Nephron (organoid): ENCODE results near the gene ZNF14.
A peak's percentile ranks its signal among the peaks of the same experiment; 100 is the strongest.

Experiments
- H3K27ac Mint-ChIP-seq, 3 experiments: 2 replicates each; pipeline ENCODE4 v1.8.0; 2020; ENCODE audit warnings: mixed read lengths in 3 of 3, mild to moderate bottlenecking in 2 of 3, moderate library complexity in 1 of 3
- H3K27me3 Mint-ChIP-seq: 2 replicates; pipeline ENCODE4 v1.8.0; 2021; ENCODE audit warnings: low read depth, mild to moderate bottlenecking, moderate library complexity, mixed read lengths
- H3K36me3 Mint-ChIP-seq: 2 replicates; pipeline ENCODE4 v1.8.0; 2020; ENCODE audit warnings: low read depth, mixed read lengths
- H3K4me1 Mint-ChIP-seq: 2 replicates; pipeline ENCODE4 v1.8.0; 2020; ENCODE audit warnings: mixed read lengths
- H3K4me3 Mint-ChIP-seq, 3 experiments: 2 replicates each; pipeline ENCODE4 v1.8.0; 2020; ENCODE audit warnings: mild to moderate bottlenecking in 3 of 3, mixed read lengths in 3 of 3, moderate library complexity in 2 of 3
- H3K9me3 Mint-ChIP-seq: 2 replicates; pipeline ENCODE4 v1.8.0; 2020; ENCODE audit warnings: mixed read lengths
- CTCF ChIP-seq, 3 experiments: fragments of 200-600 bp; sonication (generic); IDR thresholded peaks; one replicate each; pipeline ENCODE4 v1.5.0; 2021; ENCODE audit warnings: antibody characterized with exemption in 3 of 3; ENCODE audit not compliant: unreplicated experiment in 3 of 3

The ZNF14 gene

GRCh38 chr19:19679176-19680073, 53.5 kb downstream of the ZNF14 start:
- Mint-ChIP-seq H3K4me3 (no peak overlapping the region), H3K36me3 (peaks cover 89% of the 10 kb centered on the region), H3K4me1 (no peaks in the 10 kb centered on the region), H3K27me3 (no peaks in the 10 kb centered on the region), H3K9me3 (peaks cover 60% of the 10 kb centered on the region), H3K27ac (no peak overlapping the region)
- TF ChIP-seq CTCF (IDR thresholded peaks at IDR 0.05; ENCODE audit: unreplicated experiment in 3 of 3), result no peak

- H3K9me3 Mint-ChIP-seq, result peaks cover 50% of the 10 kb centered on the region
- H3K27me3 Mint-ChIP-seq, result no peaks in the 10 kb centered on the region
- no peak overlapping the region for H3K27ac Mint-ChIP-seq
- H3K4me3 Mint-ChIP-seq, result no peak overlapping the region
- H3K4me1 Mint-ChIP-seq, result no peaks in the 10 kb centered on the region
- peaks cover 85% of the 10 kb centered on the region for H3K36me3 Mint-ChIP-seq
- no peak for TF ChIP-seq CTCF (IDR thresholded peaks at IDR 0.05; ENCODE audit: unreplicated experiment in 3 of 3)
These were observed 55.3 kb downstream of the ZNF14 start for GRCh38 chr19:19677579-19677978.

DNA sequence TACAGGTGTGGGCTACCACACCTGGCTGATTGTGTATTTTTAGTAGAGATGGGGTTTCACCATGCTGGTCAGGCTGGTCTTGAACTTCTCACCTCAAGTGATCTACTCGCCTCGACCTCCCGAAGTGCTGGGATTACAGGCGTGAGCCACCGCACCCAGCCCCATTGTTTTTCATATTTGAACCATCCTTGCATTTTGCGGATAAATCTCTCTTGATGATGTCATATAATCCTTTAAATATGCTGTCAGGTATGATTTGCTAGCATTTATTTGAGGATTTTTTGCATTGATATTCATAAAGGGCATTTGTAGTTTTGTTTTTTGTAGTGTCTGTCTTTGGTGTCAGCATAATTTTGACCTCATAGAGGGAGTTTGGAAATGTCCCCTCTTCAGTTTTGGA, 58.6 kb downstream of the ZNF14 start:
- Mint-ChIP-seq H3K27me3 (no peaks in the 10 kb centered on the region), H3K27ac (no peak overlapping the region), H3K4me1 (peaks cover 4% of the 10 kb centered on the region), H3K4me3 (no peak overlapping the region), H3K9me3 (peaks cover 35% of the 10 kb centered on the region), H3K36me3 (peaks cover 70% of the 10 kb centered on the region)
- no peak for TF ChIP-seq CTCF (IDR thresholded peaks at IDR 0.05; ENCODE audit: unreplicated experiment in 3 of 3)

- H3K36me3 Mint-ChIP-seq, result peaks cover 55% of the 10 kb centered on the region
- TF ChIP-seq CTCF (IDR thresholded peaks at IDR 0.05; ENCODE audit: unreplicated experiment in 3 of 3), result no peak
- H3K27me3 Mint-ChIP-seq, result no peaks in the 10 kb centered on the region
- peaks cover 4% of the 10 kb centered on the region for H3K4me1 Mint-ChIP-seq
- peaks cover 23% of the 10 kb centered on the region for H3K9me3 Mint-ChIP-seq
- H3K4me3 Mint-ChIP-seq, result no peak overlapping the region
- H3K27ac Mint-ChIP-seq, result no peak overlapping the region
These were observed 60.1 kb downstream of the ZNF14 start for GRCh38 chr19:19672816-19673215.

- peaks cover 6% of the 10 kb centered on the region for H3K9me3 Mint-ChIP-seq
- TF ChIP-seq CTCF (IDR thresholded peaks at IDR 0.05; ENCODE audit: unreplicated experiment in 3 of 3), result no peak
- peaks cover 28% of the 10 kb centered on the region for H3K36me3 Mint-ChIP-seq
- H3K4me1 Mint-ChIP-seq, result peaks cover 4% of the 10 kb centered on the region
- peak overlapping the region; percentile 85 to 88 (median 88) for H3K4me3 Mint-ChIP-seq
- no peak overlapping the region for H3K27ac Mint-ChIP-seq
- no peaks in the 10 kb centered on the region for H3K27me3 Mint-ChIP-seq
These were observed 62.8 kb downstream of the ZNF14 start for GRCh38 chr19:19670070-19670551.
